Heart left ventricle (tissue), 13 donors: ENCODE results near the gene IL19.

ENCODE experiments used
- CTCF ChIP-seq, 12 donors: fragments of 200-600 bp; sonication (generic) in 4 of 12; IDR thresholded peaks; one replicate each; pipeline versions ENCODE4 v1.5.0 to v1.8.0; 2018 to 2022; ENCODE audit warnings: antibody characterized with exemption in 12 of 12, mild to moderate bottlenecking in 5 of 12
- POLR2A ChIP-seq, 2 donors: fragments of 450-650 bp; IDR thresholded peaks; one replicate each; pipeline ENCODE4 v1.6.1; 2017; ENCODE audit warnings: antibody characterized with exemption in 2 of 2, mild to moderate bottlenecking in 2 of 2, moderate library complexity in 2 of 2
- donor health status: ischemic (EF 13 %, LVEDD 7.1; RV severe dilation, severe dysfunction).
- donor health status: DM: no; HTN: yes; CAD: no.
- donor health status: DM: no; HTN: no; CAD: no.
- donor health status: ischemic (EF 25% LVEDD 6.9; RV normal size, moderate dysfunction).
- donor health status: ischemic (EF 25% LVEDD 5.7; RV mildly dilated, moderate dysfunction).
- donor health status: ischemic (EF 35%, LVEDD 5.7; RV mildly dilated, moderate dysfunction).
- donor health status: nonischemic (EF 11% LVEDD 7.7; RV severe dilation, severe dysfunction).
- donor health status: DM: yes; HTN: yes; CAD: no.
- donor health status: PGD.
- donor health status: ischemic (EF 29% LVEDD 5.4; RV normal size, mild dysfunction).
- donor health status: nonischemic (EF 23%, LVEDD 6.1; RV moderate dilation, normal function).

- TF ChIP-seq CTCF (IDR thresholded peaks at IDR 0.05) (no peak), POLR2A (IDR thresholded peaks at IDR 0.05) (no peak)
Observed at GRCh38 chr1:206751891-206752290, 18.7 kb upstream of the IL19 start.
